HEK293 (cell line): ENCODE data around the gene CAPZB.

Source experiments
- CTCF ChIA-PET: fragments of 350-600 bp; formaldehyde crosslinking; extraction: SDS; loops from one replicate; lab custom pipeline; 2021; ENCODE audit warnings: antibody characterized with exemption; lab: Yijun Ruan, JAX
- POLR2A ChIA-PET: fragments of 300-600 bp; formaldehyde crosslinking; extraction: SDS; loops from one replicate; lab custom pipeline; 2020; ENCODE audit warnings: antibody characterized with exemption, inconsistent platforms; lab: Yijun Ruan, JAX
- H3K27ac ChIP-seq: fragments of 200-500 bp; sonication (Bioruptor generic); 2 replicates; pipeline ENCODE4 v1.5.1; 2014; ENCODE audit warnings: low read depth, low read length, control low read depth, inconsistent platforms; ENCODE audit errors: extremely low read depth
- H3K36me3 ChIP-seq, 2 experiments: fragments of 200-500 bp in 1 of 2; sonication (Bioruptor generic) in 1 of 2; 1 replicate in 1 of 2; 2 replicates in 1 of 2; pipeline ENCODE4 v1.5.1; 2014 to 2017; ENCODE audit warnings: inconsistent platforms in 2 of 2, low read length in 2 of 2; ENCODE audit not compliant: control insufficient read depth in 2 of 2, insufficient read depth in 1 of 2
- H3K4me1 ChIP-seq: fragments of 200-500 bp; sonication (Bioruptor generic); 2 replicates; pipeline ENCODE4 v1.5.1; 2014; ENCODE audit warnings: mild to moderate bottlenecking, low read length, inconsistent platforms; ENCODE audit not compliant: control insufficient read depth, insufficient read depth
- H3K4me3 ChIP-seq: 2 replicates; pipeline ENCODE4 v1.5.1; 2011; ENCODE audit warnings: low read depth, mild to moderate bottlenecking, control low read depth, low read length, moderate library complexity
- H3K9me3 ChIP-seq: fragments of 200-500 bp; sonication (Bioruptor generic); 2 replicates; pipeline ENCODE4 v1.5.1; 2014; ENCODE audit warnings: low read depth, low read length, inconsistent platforms; ENCODE audit not compliant: control insufficient read depth, insufficient read depth
- EGR2 ChIP-seq: fragments of 450-650 bp; formaldehyde crosslinking; IDR thresholded peaks from 2 replicates; pipeline ENCODE4 v1.5.1; 2016; ENCODE audit warnings: low read depth, missing biosample characterization, missing genetic modification characterization
- FEZF1 ChIP-seq: fragments of 450-650 bp; formaldehyde crosslinking; IDR thresholded peaks from 2 replicates; pipeline ENCODE4 v1.5.1; 2016; ENCODE audit warnings: missing biosample characterization, missing genetic modification characterization
- GFI1B ChIP-seq: fragments of 450-650 bp; formaldehyde crosslinking; IDR thresholded peaks from 2 replicates; pipeline ENCODE4 v1.5.1; 2016; ENCODE audit warnings: missing biosample characterization, missing genetic modification characterization
- GLIS2 ChIP-seq: fragments of 450-650 bp; formaldehyde crosslinking; IDR thresholded peaks from 2 replicates; pipeline ENCODE4 v1.5.1; 2016; ENCODE audit warnings: missing biosample characterization, missing genetic modification characterization
- INSM2 ChIP-seq: fragments of 450-650 bp; formaldehyde crosslinking; IDR thresholded peaks from 2 replicates; pipeline ENCODE4 v1.5.1; 2016; ENCODE audit warnings: missing biosample characterization, missing genetic modification characterization
- KLF7 ChIP-seq: fragments of 450-650 bp; formaldehyde crosslinking; IDR thresholded peaks from 2 replicates; pipeline ENCODE4 v1.5.1; 2016; ENCODE audit warnings: missing biosample characterization, missing genetic modification characterization, borderline replicate concordance
- KLF8 ChIP-seq: fragments of 450-650 bp; formaldehyde crosslinking; IDR thresholded peaks from 2 replicates; pipeline ENCODE4 v1.5.1; 2016; ENCODE audit warnings: missing biosample characterization, missing genetic modification characterization
- MYNN ChIP-seq: fragments of 450-650 bp; formaldehyde crosslinking; IDR thresholded peaks from 2 replicates; pipeline ENCODE4 v1.5.1; 2016; ENCODE audit warnings: missing biosample characterization, missing genetic modification characterization, borderline replicate concordance
- OSR2 ChIP-seq: fragments of 450-650 bp; formaldehyde crosslinking; IDR thresholded peaks from 2 replicates; pipeline ENCODE4 v1.5.1; 2016; ENCODE audit warnings: missing biosample characterization, missing genetic modification characterization
- PRDM4 ChIP-seq: fragments of 450-650 bp; formaldehyde crosslinking; IDR thresholded peaks from 2 replicates; pipeline ENCODE4 v1.5.1; 2017; ENCODE audit warnings: missing biosample characterization, missing genetic modification characterization
- SCRT1 ChIP-seq: fragments of 450-650 bp; formaldehyde crosslinking; IDR thresholded peaks from 2 replicates; pipeline ENCODE4 v1.5.1; 2016; ENCODE audit warnings: missing biosample characterization, missing genetic modification characterization, borderline replicate concordance
- SETDB1 ChIP-seq: IDR thresholded peaks from one replicate; pipeline ENCODE4 v1.6.1; 2017; ENCODE audit warnings: mild to moderate bottlenecking, low read length, moderate library complexity, mixed read lengths; ENCODE audit not compliant: insufficient read length
- ZBTB44 ChIP-seq: fragments of 450-650 bp; IDR thresholded peaks from 2 replicates; pipeline ENCODE4 v1.5.1; 2018; ENCODE audit warnings: missing biosample characterization, mild to moderate bottlenecking, missing genetic modification characterization
- ZEB2 ChIP-seq: fragments of 450-650 bp; formaldehyde crosslinking; IDR thresholded peaks from 2 replicates; pipeline ENCODE4 v1.5.1; 2016; ENCODE audit warnings: missing biosample characterization, missing genetic modification characterization
- ZFP3 ChIP-seq: fragments of 450-650 bp; formaldehyde crosslinking; IDR thresholded peaks from 2 replicates; pipeline ENCODE4 v1.5.1; 2016; ENCODE audit warnings: low read depth, missing biosample characterization, missing genetic modification characterization
- ZNF148 ChIP-seq: fragments of 450-650 bp; formaldehyde crosslinking; IDR thresholded peaks from 2 replicates; pipeline ENCODE4 v1.5.0; 2017; ENCODE audit warnings: missing biosample characterization, missing genetic modification characterization, borderline replicate concordance
- ZNF211 ChIP-seq: fragments of 450-650 bp; formaldehyde crosslinking; IDR thresholded peaks from 2 replicates; pipeline ENCODE4 v1.5.1; 2016; ENCODE audit warnings: low read depth, missing biosample characterization, missing genetic modification characterization
- ZNF23 ChIP-seq: fragments of 450-650 bp; formaldehyde crosslinking; IDR thresholded peaks from 2 replicates; pipeline ENCODE4 v1.5.1; 2016; ENCODE audit warnings: missing biosample characterization, missing genetic modification characterization, borderline replicate concordance
- ZNF416 ChIP-seq: fragments of 450-650 bp; formaldehyde crosslinking; IDR thresholded peaks from 2 replicates; pipeline ENCODE4 v1.5.1; 2016; ENCODE audit warnings: missing biosample characterization, missing genetic modification characterization
- ZNF426 ChIP-seq: fragments of 450-650 bp; formaldehyde crosslinking; IDR thresholded peaks from 2 replicates; pipeline ENCODE4 v1.5.1; 2017; ENCODE audit warnings: missing biosample characterization, missing genetic modification characterization, mild to moderate bottlenecking, inconsistent platforms, moderate library complexity
- ZNF548 ChIP-seq: fragments of 450-650 bp; formaldehyde crosslinking; IDR thresholded peaks from 2 replicates; pipeline ENCODE4 v1.5.1; 2016; ENCODE audit warnings: missing biosample characterization, missing genetic modification characterization
- ZNF600 ChIP-seq: fragments of 450-650 bp; formaldehyde crosslinking; IDR thresholded peaks from 2 replicates; pipeline ENCODE4 v1.5.1; 2016; ENCODE audit warnings: missing biosample characterization, missing genetic modification characterization
- ZNF692 ChIP-seq: fragments of 450-650 bp; formaldehyde crosslinking; IDR thresholded peaks from 2 replicates; pipeline ENCODE4 v1.5.1; 2016; ENCODE audit warnings: missing biosample characterization, missing genetic modification characterization
- ZNF792 ChIP-seq: fragments of 450-650 bp; formaldehyde crosslinking; IDR thresholded peaks from 2 replicates; pipeline ENCODE4 v1.5.1; 2016; ENCODE audit warnings: missing biosample characterization, missing genetic modification characterization
- ZNF837 ChIP-seq: fragments of 450-650 bp; formaldehyde crosslinking; IDR thresholded peaks from 2 replicates; pipeline ENCODE4 v1.5.1; 2016; ENCODE audit warnings: missing biosample characterization, missing genetic modification characterization

Gene CAPZB

GRCh38 chr1:19504796-19505692 is 19.7 kb upstream of the CAPZB start:
- peaks cover 13% of the 10 kb centered on the region for H3K4me1 ChIP-seq
- no peak overlapping the region for H3K4me3 ChIP-seq
- ChIA-PET CTCF (interaction anchor here (0.6 to 0.7 kb wide), 2 partner anchors 23 to 83 kb away, joined by 3 read pairs; no protein-coding TSS in a partner anchor), POLR2A (no interaction called here)
- no peaks in the 10 kb centered on the region for H3K9me3 ChIP-seq
- peak overlapping the region; percentile 34; the same call in 1 of the 2 replicates for H3K27ac ChIP-seq
- no peaks in the 10 kb centered on the region for H3K36me3 ChIP-seq
- TF ChIP-seq ZNF211 (tag by site-specific recombination) (no peak), ZNF23 (tag by site-specific recombination) (no peak), INSM2 (tag by site-specific recombination) (peak; percentile 67; the same call in 1 of the 2 replicates), GLIS2 (tag by site-specific recombination) (no peak), ZNF148 (no peak), KLF7 (tag by site-specific recombination) (0 out of 2 replicates have a peak, but pooled peaks have one; percentile 44), PRDM4 (tag by site-specific recombination) (no peak; the same call in 1 of the 2 replicates), ZNF600 (tag by site-specific recombination) (0 out of 2 replicates have a peak, but pooled peaks have one; percentile 82), ZNF837 (no peak), SCRT1 (tag by site-specific recombination) (no peak), FEZF1 (tag by site-specific recombination) (peak; percentile 56), ZNF416 (tag by site-specific recombination) (no peak), ZBTB44 (no peak), MYNN (no peak), ZNF426 (tag by site-specific recombination) (no peak), OSR2 (tag by site-specific recombination) (peak; percentile 63; the same call in 1 of the 2 replicates), ZNF548 (tag by site-specific recombination) (no peak), ZNF792 (no peak), GFI1B (tag by site-specific recombination) (0 out of 2 replicates have a peak, but pooled peaks have one; percentile 8), ZFP3 (no peak), ZNF692 (tag by site-specific recombination) (peak; percentile 77), EGR2 (tag by site-specific recombination) (no peak), KLF8 (tag by site-specific recombination) (0 out of 2 replicates have a peak, but pooled peaks have one; percentile 35), SETDB1 (no peak), ZEB2 (tag by site-specific recombination) (peak; percentile 82)
